H9 (cell line): ENCODE results near the gene NMUR2. TPM values are rescaled to one million over a fixed set of nuclear protein-coding genes. Genes with fewer than 3 reads are reported as not detected.

Source experiments
- DNase-seq: peaks from one replicate; pipeline ENCODE4 v3.0.0-alpha.2; 2017
- H2AFZ ChIP-seq: one replicate; pipeline ENCODE4 v1.6.1; 2013; ENCODE audit warnings: mild to moderate bottlenecking, low read length, control low read depth, moderate library complexity
- H2AK5ac ChIP-seq: 2 replicates; pipeline ENCODE4 v1.6.1; 2013; ENCODE audit warnings: low read length, control low read depth, mixed read lengths; ENCODE audit not compliant: insufficient read length
- H2BK120ac ChIP-seq: one replicate; pipeline ENCODE4 v1.6.1; 2013; ENCODE audit warnings: low read depth, mild to moderate bottlenecking, low read length, control low read depth, inconsistent platforms; ENCODE audit not compliant: poor library complexity, severe bottlenecking
- H2BK12ac ChIP-seq: 2 replicates; pipeline ENCODE4 v1.6.1; 2013; ENCODE audit warnings: low read length, control low read depth, mixed read lengths, low read depth; ENCODE audit not compliant: insufficient read length
- H2BK15ac ChIP-seq: 2 replicates; pipeline ENCODE4 v1.6.1; 2013; ENCODE audit warnings: low read depth, low read length, control low read depth
- H2BK20ac ChIP-seq: one replicate; pipeline ENCODE4 v1.6.1; 2013; ENCODE audit warnings: low read depth, mild to moderate bottlenecking, low read length, control low read depth, inconsistent platforms; ENCODE audit not compliant: poor library complexity, severe bottlenecking
- H2BK5ac ChIP-seq: 2 replicates; pipeline ENCODE4 v1.6.1; 2013; ENCODE audit warnings: low read length, control low read depth, mixed read lengths; ENCODE audit not compliant: insufficient read length
- H3K14ac ChIP-seq: 2 replicates; pipeline ENCODE4 v1.6.1; 2013; ENCODE audit warnings: low read length, control low read depth; ENCODE audit not compliant: insufficient read depth
- H3K18ac ChIP-seq: 2 replicates; pipeline ENCODE4 v1.6.1; 2013; ENCODE audit warnings: low read depth, mild to moderate bottlenecking, mixed read lengths, low read length, control low read depth; ENCODE audit not compliant: insufficient read length
- H3K23ac ChIP-seq: 2 replicates; pipeline ENCODE4 v1.6.1; 2013; ENCODE audit warnings: low read length, control low read depth, mixed read lengths, low read depth; ENCODE audit not compliant: insufficient read length
- H3K23me2 ChIP-seq: 2 replicates; pipeline ENCODE4 v1.6.1; 2013; ENCODE audit warnings: low read depth, mild to moderate bottlenecking, mixed read lengths, low read length, control low read depth; ENCODE audit not compliant: insufficient read length, poor library complexity, severe bottlenecking
- H3K27ac ChIP-seq: 2 replicates; pipeline ENCODE4 v1.5.1; 2013; ENCODE audit warnings: low read length, control low read depth, mixed read lengths, low read depth; ENCODE audit not compliant: insufficient read length
- H3K27me3 ChIP-seq: 2 replicates; pipeline ENCODE4 v1.6.1; 2013; ENCODE audit warnings: low read length, control low read depth, inconsistent platforms; ENCODE audit not compliant: insufficient read depth
- H3K4ac ChIP-seq: 2 replicates; pipeline ENCODE4 v1.6.1; 2013; ENCODE audit warnings: low read depth, mild to moderate bottlenecking, control low read depth, inconsistent platforms, low read length, moderate library complexity
- H3K4me1 ChIP-seq: 2 replicates; pipeline ENCODE4 v1.6.1; 2013; ENCODE audit warnings: low read length, control low read depth, inconsistent platforms; ENCODE audit not compliant: insufficient read depth
- H3K4me2 ChIP-seq: 2 replicates; pipeline ENCODE4 v1.6.1; 2013; ENCODE audit warnings: low read length, control low read depth, mixed read lengths; ENCODE audit not compliant: insufficient read length, insufficient read depth
- H3K56ac ChIP-seq: 2 replicates; pipeline ENCODE4 v1.6.1; 2013; ENCODE audit warnings: low read depth, mild to moderate bottlenecking, mixed read lengths, low read length, control low read depth; ENCODE audit not compliant: insufficient read length
- H3K79me1 ChIP-seq: 2 replicates; pipeline ENCODE4 v1.6.1; 2013; ENCODE audit warnings: low read depth, mild to moderate bottlenecking, moderate library complexity, low read length, control low read depth, inconsistent platforms; ENCODE audit not compliant: insufficient read depth, poor library complexity, severe bottlenecking
- H3K79me2 ChIP-seq: 2 replicates; pipeline ENCODE4 v1.6.1; 2013; ENCODE audit warnings: low read length, control low read depth, inconsistent platforms; ENCODE audit not compliant: insufficient read depth
- H3K9ac ChIP-seq: 2 replicates; pipeline ENCODE4 v1.6.1; 2013; ENCODE audit warnings: low read length, control low read depth, mixed read lengths; ENCODE audit not compliant: insufficient read length; ENCODE audit errors: extremely low read depth
- H3K9me3 ChIP-seq: one replicate; pipeline ENCODE4 v1.6.1; 2013; ENCODE audit warnings: low read depth, low read length, inconsistent platforms; ENCODE audit not compliant: control insufficient read depth
- H3T11ph ChIP-seq: one replicate; pipeline ENCODE4 v1.6.1; 2013; ENCODE audit warnings: mild to moderate bottlenecking, low read length, control low read depth, inconsistent platforms
- H4K20me1 ChIP-seq: one replicate; pipeline ENCODE4 v1.6.1; 2013; ENCODE audit not compliant: control insufficient read depth, insufficient read length, insufficient read depth
- H4K5ac ChIP-seq: 2 replicates; pipeline ENCODE4 v1.6.1; 2013; ENCODE audit warnings: low read depth, mild to moderate bottlenecking, mixed read lengths, low read length, control low read depth; ENCODE audit not compliant: insufficient read length
- H4K8ac ChIP-seq: replicated peaks from 2 replicates; pipeline ENCODE4 v1.6.1; 2013; ENCODE audit warnings: low read length, control low read depth, mixed read lengths, low read depth; ENCODE audit not compliant: insufficient read length
- H4K91ac ChIP-seq: 2 replicates; pipeline ENCODE4 v1.6.1; 2013; ENCODE audit warnings: low read depth, mild to moderate bottlenecking, moderate library complexity, mixed read lengths, low read length, control low read depth; ENCODE audit not compliant: insufficient read length
- H3K27ac Mint-ChIP-seq, 3 experiments: 2 replicates in 2 of 3; 3 replicates in 1 of 3; pipeline ENCODE4 v1.8.0; 2020 to 2021; ENCODE audit warnings: mixed read lengths in 3 of 3, mild to moderate bottlenecking in 1 of 3, moderate library complexity in 1 of 3
- H3K27me3 Mint-ChIP-seq: 2 replicates; pipeline ENCODE4 v1.8.0; 2021; ENCODE audit warnings: low read depth, mild to moderate bottlenecking, moderate library complexity, mixed read lengths
- H3K36me3 Mint-ChIP-seq, 3 experiments: 2 replicates in 2 of 3; 3 replicates in 1 of 3; pipeline ENCODE4 v1.8.0; 2020 to 2021; ENCODE audit warnings: low read depth in 3 of 3, mixed read lengths in 3 of 3; ENCODE audit not compliant: insufficient read depth in 1 of 3
- H3K4me1 Mint-ChIP-seq, 2 experiments: 2 replicates each; pipeline ENCODE4 v1.8.0; 2020; ENCODE audit warnings: mixed read lengths in 2 of 2
- H3K4me3 Mint-ChIP-seq, 2 experiments: 2 replicates in 1 of 2; 3 replicates in 1 of 2; pipeline ENCODE4 v1.8.0; 2020 to 2021; ENCODE audit warnings: mild to moderate bottlenecking in 2 of 2, mixed read lengths in 2 of 2, moderate library complexity in 1 of 2
- H3K9me3 Mint-ChIP-seq, 2 experiments: 2 replicates in 1 of 2; 3 replicates in 1 of 2; pipeline ENCODE4 v1.8.0; 2020; ENCODE audit warnings: mild to moderate bottlenecking in 2 of 2, mixed read lengths in 2 of 2, moderate library complexity in 1 of 2
- WGBS: extraction: QIAGEN DNeasy Blood & Tissue Kit; methylation state at CpG from one replicate; pipeline ENCODE4 v1.1.7; 2013; ENCODE audit warnings: missing lambda C conversion rate, low lambda C conversion rate, mixed read lengths; ENCODE audit not compliant: insufficient read length; ENCODE audit errors: extremely low coverage; 5-methylcytosine and 5-hydroxymethylcytosine counted together
- total RNA-seq: library from RNA; stranded (reverse); gene quantifications from 2 replicates; pipeline ENCODE4 v1.2.1, GENCODE V29; 2021
- TF ChIP-seq, protein P1 (sequence below): fragments of 200-600 bp; sonication (generic); conservative IDR thresholded peaks from 3 replicates; pipeline ENCODE4 v1.8.0; 2021; ENCODE audit warnings: antibody characterized with exemption, mild to moderate bottlenecking

Gene NMUR2
- total RNA-seq, 1 experiment from 2014 or later = 0.11 TPM

- H3K27ac ChIP-seq = no peak overlapping the region
- no peak overlapping the region for H3K4ac ChIP-seq
- H3K4me1 ChIP-seq = no peaks in the 10 kb centered on the region
- no peak overlapping the region for H3K14ac ChIP-seq
- Mint-ChIP-seq H3K36me3 (no peaks in the 10 kb centered on the region), H3K27ac (no peak overlapping the region), H3K27me3 (peaks cover 1% of the 10 kb centered on the region; the same call in 1 of the 2 replicates), H3K4me3 (no peak overlapping the region), H3K9me3 (no peaks in the 10 kb centered on the region), H3K4me1 (no peaks in the 10 kb centered on the region)
- DNase-seq = no peak
- H2BK5ac ChIP-seq = no peak overlapping the region
- no peaks in the 10 kb centered on the region for H3K23me2 ChIP-seq
- no peak overlapping the region for H3T11ph ChIP-seq
- no peak overlapping the region for H3K4me2 ChIP-seq
- H2AK5ac ChIP-seq = no peak overlapping the region
- no peak overlapping the region for H2BK12ac ChIP-seq
- H4K20me1 ChIP-seq = no peaks in the 10 kb centered on the region
- no peak overlapping the region for H2BK15ac ChIP-seq
- H4K91ac ChIP-seq = no peak overlapping the region
- H4K8ac ChIP-seq = no peak overlapping the region
- no peak overlapping the region for H3K18ac ChIP-seq
- no peaks in the 10 kb centered on the region for H3K9me3 ChIP-seq
- no peak overlapping the region for H2AFZ ChIP-seq
- H3K56ac ChIP-seq = no peak overlapping the region
- H4K5ac ChIP-seq = no peak overlapping the region
- no CpG with 5 or more reads among the region's 9 CpGs for WGBS
- no peak overlapping the region for H3K9ac ChIP-seq
- H2BK120ac ChIP-seq = no peak overlapping the region
- H3K79me1 ChIP-seq = no peaks in the 10 kb centered on the region
- TF ChIP-seq, protein P1, sequence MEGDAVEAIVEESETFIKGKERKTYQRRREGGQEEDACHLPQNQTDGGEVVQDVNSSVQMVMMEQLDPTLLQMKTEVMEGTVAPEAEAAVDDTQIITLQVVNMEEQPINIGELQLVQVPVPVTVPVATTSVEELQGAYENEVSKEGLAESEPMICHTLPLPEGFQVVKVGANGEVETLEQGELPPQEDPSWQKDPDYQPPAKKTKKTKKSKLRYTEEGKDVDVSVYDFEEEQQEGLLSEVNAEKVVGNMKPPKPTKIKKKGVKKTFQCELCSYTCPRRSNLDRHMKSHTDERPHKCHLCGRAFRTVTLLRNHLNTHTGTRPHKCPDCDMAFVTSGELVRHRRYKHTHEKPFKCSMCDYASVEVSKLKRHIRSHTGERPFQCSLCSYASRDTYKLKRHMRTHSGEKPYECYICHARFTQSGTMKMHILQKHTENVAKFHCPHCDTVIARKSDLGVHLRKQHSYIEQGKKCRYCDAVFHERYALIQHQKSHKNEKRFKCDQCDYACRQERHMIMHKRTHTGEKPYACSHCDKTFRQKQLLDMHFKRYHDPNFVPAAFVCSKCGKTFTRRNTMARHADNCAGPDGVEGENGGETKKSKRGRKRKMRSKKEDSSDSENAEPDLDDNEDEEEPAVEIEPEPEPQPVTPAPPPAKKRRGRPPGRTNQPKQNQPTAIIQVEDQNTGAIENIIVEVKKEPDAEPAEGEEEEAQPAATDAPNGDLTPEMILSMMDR = no peak
- no peak overlapping the region for H3K23ac ChIP-seq
- no peaks in the 10 kb centered on the region for H3K27me3 ChIP-seq
- no peak overlapping the region for H2BK20ac ChIP-seq
- no peaks in the 10 kb centered on the region for H3K79me2 ChIP-seq
Observed at GRCh38 chr5:152358861-152359568, 46.1 kb downstream of the NMUR2 start.
